Ectodermal cell (in vitro differentiated cells): ENCODE measurements around the gene E2F8.

Experiments
- H3K27ac ChIP-seq: 2 replicates; pipeline ENCODE4 v1.7.0; 2013; ENCODE audit warnings: mild to moderate bottlenecking, low read depth, low read length; ENCODE audit not compliant: insufficient read depth, poor library complexity, severe bottlenecking
- H3K27me3 ChIP-seq: 2 replicates; pipeline ENCODE4 v1.7.0; 2013; ENCODE audit warnings: mild to moderate bottlenecking, low read length; ENCODE audit not compliant: insufficient read depth, control insufficient read depth, poor library complexity, severe bottlenecking
- H3K36me3 ChIP-seq: one replicate; pipeline ENCODE4 v1.7.0; 2013; ENCODE audit warnings: low read length; ENCODE audit not compliant: control insufficient read depth, insufficient read depth
- H3K4me1 ChIP-seq: one replicate; pipeline ENCODE4 v1.7.0; 2013; ENCODE audit warnings: low read length; ENCODE audit not compliant: control insufficient read depth, insufficient read depth
- H3K4me3 ChIP-seq: 2 replicates; pipeline ENCODE4 v1.7.0; 2013; ENCODE audit warnings: low read depth, low read length, control low read depth; ENCODE audit not compliant: insufficient read depth
- H3K9me3 ChIP-seq: 2 replicates; pipeline ENCODE4 v1.7.0; 2013; ENCODE audit warnings: mild to moderate bottlenecking, low read length, moderate library complexity; ENCODE audit not compliant: control insufficient read depth
- WGBS, 2 experiments: methylation state at CpG; one replicate each; pipeline ENCODE4 v1.1.7; 2013; ENCODE audit warnings: missing lambda C conversion rate in 2 of 2; 5-methylcytosine and 5-hydroxymethylcytosine counted together

Gene E2F8

GRCh38 chr11:19239039-19239438 is 1.7 kb downstream of the E2F8 start:
- WGBS, 2 experiments, result 92% methylated on average over 3 of the region's 3 CpGs
- Histone ChIP-seq H3K4me3 (no peak overlapping the region), H3K27ac (no peak overlapping the region), H3K4me1 (peaks cover 3% of the 10 kb centered on the region), H3K9me3 (no peaks in the 10 kb centered on the region), H3K36me3 (peaks cover 13% of the 10 kb centered on the region), H3K27me3 (peaks cover 28% of the 10 kb centered on the region)

GRCh38 chr11:19237813-19238212 is 2.9 kb downstream of the E2F8 start:
- WGBS, 2 experiments, result 91 to 93% methylated on average over 5 of the region's 5 CpGs
- H3K27me3 ChIP-seq, result peaks cover 15% of the 10 kb centered on the region
- H3K4me3 ChIP-seq, result no peak overlapping the region
- no peaks in the 10 kb centered on the region for H3K9me3 ChIP-seq
- H3K4me1 ChIP-seq, result peaks cover 3% of the 10 kb centered on the region
- peaks cover 13% of the 10 kb centered on the region for H3K36me3 ChIP-seq
- H3K27ac ChIP-seq, result no peak overlapping the region

- Histone ChIP-seq H3K9me3 (no peaks in the 10 kb centered on the region), H3K36me3 (peaks cover 13% of the 10 kb centered on the region), H3K27me3 (peaks cover 11% of the 10 kb centered on the region), H3K4me1 (peaks cover 3% of the 10 kb centered on the region), H3K27ac (no peak overlapping the region), H3K4me3 (no peak overlapping the region)
- 95 to 96% methylated on average over 6 to 8 of the region's 8 CpGs for WGBS, 2 experiments
These were observed 3.4 kb downstream of the E2F8 start for GRCh38 chr11:19237381-19237780.

GRCh38 chr11:19234231-19234817 is 6.4 kb downstream of the E2F8 start:
- Histone ChIP-seq H3K36me3 (peaks cover 13% of the 10 kb centered on the region), H3K27ac (no peak overlapping the region), H3K4me1 (no peaks in the 10 kb centered on the region), H3K4me3 (no peak overlapping the region), H3K27me3 (no peaks in the 10 kb centered on the region), H3K9me3 (no peaks in the 10 kb centered on the region)
- 93 to 95% methylated on average over 2 to 5 of the region's 5 CpGs for WGBS, 2 experiments

GRCh38 chr11:19232910-19233503 is 7.7 kb downstream of the E2F8 start:
- Histone ChIP-seq H3K9me3 (no peaks in the 10 kb centered on the region), H3K4me3 (no peak overlapping the region), H3K27ac (no peak overlapping the region), H3K36me3 (peaks cover 13% of the 10 kb centered on the region), H3K4me1 (no peaks in the 10 kb centered on the region), H3K27me3 (no peaks in the 10 kb centered on the region)
- WGBS, 2 experiments, result 77 to 98% methylated on average over 5 to 6 of the region's 6 CpGs

GRCh38 chr11:19229671-19230070 is 11.1 kb downstream of the E2F8 start:
- H3K27me3 ChIP-seq, result no peaks in the 10 kb centered on the region
- no peak overlapping the region for H3K4me3 ChIP-seq
- peaks cover 5% of the 10 kb centered on the region for H3K36me3 ChIP-seq
- no peak overlapping the region for H3K27ac ChIP-seq
- H3K9me3 ChIP-seq, result no peaks in the 10 kb centered on the region
- 93 to 97% methylated on average over 5 of the region's 5 CpGs for WGBS, 2 experiments
- H3K4me1 ChIP-seq, result no peaks in the 10 kb centered on the region

- Histone ChIP-seq H3K4me1 (no peaks in the 10 kb centered on the region), H3K27me3 (no peaks in the 10 kb centered on the region), H3K4me3 (no peak overlapping the region), H3K9me3 (no peaks in the 10 kb centered on the region), H3K36me3 (no peaks in the 10 kb centered on the region), H3K27ac (no peak overlapping the region)
- WGBS, 2 experiments, result 97 to 98% methylated on average over 3 of the region's 3 CpGs
These were observed 11.8 kb downstream of the E2F8 start for GRCh38 chr11:19228968-19229367.

- no peaks in the 10 kb centered on the region for H3K27me3 ChIP-seq
- H3K36me3 ChIP-seq, result no peaks in the 10 kb centered on the region
- no peak overlapping the region for H3K4me3 ChIP-seq
- no peak overlapping the region for H3K27ac ChIP-seq
- H3K9me3 ChIP-seq, result no peaks in the 10 kb centered on the region
- H3K4me1 ChIP-seq, result no peaks in the 10 kb centered on the region
- WGBS, 2 experiments, result 93 to 96% methylated on average over 4 to 6 of the region's 6 CpGs
These were observed 14.2 kb downstream of the E2F8 start for GRCh38 chr11:19226378-19227195.

GRCh38 chr11:19225581-19225980 is 15.2 kb downstream of the E2F8 start:
- Histone ChIP-seq H3K9me3 (no peaks in the 10 kb centered on the region), H3K4me3 (no peak overlapping the region), H3K36me3 (no peaks in the 10 kb centered on the region), H3K27me3 (no peaks in the 10 kb centered on the region), H3K4me1 (no peaks in the 10 kb centered on the region), H3K27ac (no peak overlapping the region)
- WGBS, 2 experiments, result 92 to 96% methylated on average over 3 of the region's 3 CpGs

GRCh38 chr11:19225123-19225522 is 15.6 kb downstream of the E2F8 start:
- Histone ChIP-seq H3K27ac (no peak overlapping the region), H3K4me1 (no peaks in the 10 kb centered on the region), H3K4me3 (no peak overlapping the region), H3K36me3 (no peaks in the 10 kb centered on the region), H3K27me3 (no peaks in the 10 kb centered on the region), H3K9me3 (no peaks in the 10 kb centered on the region)
- 95 to 96% methylated on average over 6 of the region's 6 CpGs for WGBS, 2 experiments
